Measurements from ENCODE around the gene PTH1R.

Gene PTH1R

DNA sequence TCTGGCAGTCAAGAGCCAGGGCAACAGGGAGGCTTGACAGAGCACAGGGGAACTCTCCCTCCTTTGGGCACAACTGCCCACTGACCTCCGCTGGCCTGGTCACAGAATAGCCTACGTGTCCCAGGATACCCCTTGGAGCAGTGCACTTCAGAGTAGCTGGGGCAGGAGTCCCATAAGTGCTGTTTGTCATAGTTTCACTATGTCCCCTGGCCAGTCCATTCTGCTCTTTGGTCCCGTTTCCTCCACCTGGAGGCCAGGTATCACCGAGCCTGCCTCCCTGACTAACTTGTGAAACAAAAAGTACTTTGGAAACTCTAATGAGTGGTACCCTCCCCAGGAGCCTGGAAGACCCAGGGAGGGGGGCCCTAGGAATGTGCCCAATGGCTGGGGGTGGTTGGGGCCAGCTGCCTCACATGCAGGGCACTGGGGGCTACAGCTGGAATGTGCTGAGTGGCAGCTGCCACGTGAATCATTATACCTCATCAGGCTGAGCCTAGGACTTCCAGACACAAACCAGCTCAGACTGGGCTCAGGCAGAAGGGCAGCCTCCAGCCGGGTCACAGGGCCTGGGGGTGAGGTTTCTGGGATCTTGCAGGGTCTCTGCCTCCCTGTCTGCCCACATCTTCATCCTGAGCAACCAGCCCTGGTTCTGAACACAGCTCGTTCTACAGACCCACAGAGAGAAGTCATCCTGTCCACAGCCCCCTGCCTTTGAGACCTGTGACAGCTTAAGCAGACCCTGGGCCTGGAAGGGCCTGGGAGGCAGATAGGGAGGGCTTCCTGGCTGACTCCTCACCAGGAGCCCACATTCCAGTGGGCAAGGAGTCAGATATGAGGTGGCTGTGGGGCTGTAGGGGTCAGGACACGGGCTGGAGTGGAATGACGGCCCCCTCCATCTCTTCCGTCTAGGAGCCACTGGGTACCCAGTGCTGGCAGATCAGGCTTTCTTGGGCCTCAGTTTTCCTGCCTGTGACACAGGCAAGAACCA lies 914 bp upstream of the PTH1R start:
- TF ChIP-seq GATA3 (IDR thresholded peaks at IDR 0.05; ENCODE audit: low read depth, low read length), result no peak
- no peak for TF ChIP-seq GATA2 (IDR thresholded peaks at IDR 0.05; ENCODE audit: low read depth, low read length)

GRCh38 chr3:46878781-46879436 lies 1.4 kb downstream of the PTH1R start:
- no peak for TF ChIP-seq GATA2 (IDR thresholded peaks at IDR 0.05; ENCODE audit: low read depth, low read length)
- no peak for TF ChIP-seq GATA3 (IDR thresholded peaks at IDR 0.05; ENCODE audit: low read depth, low read length)

GRCh38 chr3:46880884-46881595 lies 3.5 kb downstream of the PTH1R start:
- TF ChIP-seq GATA2 (IDR thresholded peaks at IDR 0.05; ENCODE audit: low read depth, low read length) (no peak), GATA3 (IDR thresholded peaks at IDR 0.05; ENCODE audit: low read depth, low read length) (no peak)

DNA sequence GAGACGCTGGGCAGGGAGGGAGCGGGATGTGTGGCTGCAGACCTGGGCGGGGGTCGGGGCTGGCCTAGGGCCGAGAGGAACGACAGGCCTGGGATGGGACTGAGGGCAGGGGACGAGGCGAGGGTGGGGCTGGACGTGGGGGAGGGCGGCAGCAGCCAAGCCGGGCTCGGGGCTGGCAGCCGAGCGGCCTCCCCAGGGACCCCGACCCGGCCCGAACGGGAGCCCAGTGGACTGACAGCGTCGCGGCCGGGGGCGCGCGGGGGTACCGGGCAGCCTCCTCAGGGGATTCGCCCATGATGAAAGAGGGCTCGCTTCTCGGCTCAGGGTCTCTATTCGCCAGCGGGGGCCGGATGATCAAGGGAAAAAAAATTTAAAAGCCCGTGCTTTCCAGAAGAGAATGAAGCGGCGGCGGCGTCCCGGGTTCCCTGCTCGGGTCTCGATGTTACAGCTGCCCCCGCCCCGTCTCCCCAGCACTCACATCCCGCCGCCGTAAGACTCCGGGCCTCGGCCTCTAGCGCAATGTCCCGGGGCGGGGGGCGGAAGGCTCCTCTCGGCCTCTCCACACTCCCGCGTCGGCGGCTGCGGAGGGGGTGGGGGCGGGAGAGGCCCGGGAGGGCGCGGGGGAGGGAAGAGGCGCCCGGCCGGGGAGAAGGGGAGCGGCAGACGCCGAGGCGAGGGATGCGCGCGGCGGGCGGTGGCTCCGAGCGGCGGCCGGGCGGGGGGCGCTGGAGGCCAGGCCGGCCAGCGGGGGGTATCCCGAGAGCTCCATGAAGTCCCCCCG lies 4.3 kb downstream of the PTH1R start:
- TF ChIP-seq GATA2 (IDR thresholded peaks at IDR 0.05; ENCODE audit: low read depth, low read length) (no peak), GATA3 (IDR thresholded peaks at IDR 0.05; ENCODE audit: low read depth, low read length) (no peak)

GRCh38 chr3:46882377-46883053 lies 5.0 kb downstream of the PTH1R start:
- TF ChIP-seq GATA2 (IDR thresholded peaks at IDR 0.05; ENCODE audit: low read depth, low read length), result no peak
- TF ChIP-seq GATA3 (IDR thresholded peaks at IDR 0.05; ENCODE audit: low read depth, low read length), result no peak

- TF ChIP-seq GATA2 (IDR thresholded peaks at IDR 0.05; ENCODE audit: low read depth, low read length) (no peak), GATA3 (IDR thresholded peaks at IDR 0.05; ENCODE audit: low read depth, low read length) (no peak)
Measured at GRCh38 chr3:46883054-46883829, 5.7 kb downstream of the PTH1R start.

- no peak for TF ChIP-seq GATA3 (IDR thresholded peaks at IDR 0.05; ENCODE audit: low read depth, low read length)
- no peak for TF ChIP-seq GATA2 (IDR thresholded peaks at IDR 0.05; ENCODE audit: low read depth, low read length)
Measured at GRCh38 chr3:46883830-46884185, 6.3 kb downstream of the PTH1R start.

GRCh38 chr3:46884427-46884826 lies 6.9 kb downstream of the PTH1R start:
- TF ChIP-seq GATA3 (IDR thresholded peaks at IDR 0.05; ENCODE audit: low read depth, low read length), result no peak
- TF ChIP-seq GATA2 (IDR thresholded peaks at IDR 0.05; ENCODE audit: low read depth, low read length), result no peak

DNA sequence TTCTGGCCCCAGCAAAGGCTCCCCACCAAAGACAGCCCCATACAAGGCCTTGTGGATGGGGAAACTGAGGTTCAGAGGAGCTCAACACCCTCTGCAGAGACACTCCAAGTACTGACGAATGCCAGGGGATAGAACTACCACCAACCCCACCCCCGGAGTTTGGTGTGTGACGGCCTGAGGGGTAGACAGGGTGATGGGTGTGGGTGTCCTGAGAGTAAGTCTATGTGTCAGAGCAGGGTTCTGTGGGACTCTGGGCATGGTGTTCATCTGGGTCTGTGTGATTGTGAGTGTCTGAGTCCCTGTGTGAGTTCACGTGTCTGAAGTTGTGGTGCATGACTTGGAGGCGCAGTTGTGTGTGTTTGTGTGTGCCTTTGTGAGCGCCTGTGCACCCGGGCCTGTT lies 7.4 kb downstream of the PTH1R start:
- TF ChIP-seq GATA2 (IDR thresholded peaks at IDR 0.05; ENCODE audit: low read depth, low read length) (no peak), GATA3 (IDR thresholded peaks at IDR 0.05; ENCODE audit: low read depth, low read length) (no peak)

- no peak for TF ChIP-seq GATA3 (IDR thresholded peaks at IDR 0.05; ENCODE audit: low read depth, low read length)
- no peak for TF ChIP-seq GATA2 (IDR thresholded peaks at IDR 0.05; ENCODE audit: low read depth, low read length)
Measured at GRCh38 chr3:46885612-46886011, 8.1 kb downstream of the PTH1R start.

GRCh38 chr3:46887980-46888494 lies 10.5 kb downstream of the PTH1R start:
- TF ChIP-seq GATA3 (IDR thresholded peaks at IDR 0.05; ENCODE audit: low read depth, low read length) (no peak), GATA2 (IDR thresholded peaks at IDR 0.05; ENCODE audit: low read depth, low read length) (no peak)

DNA sequence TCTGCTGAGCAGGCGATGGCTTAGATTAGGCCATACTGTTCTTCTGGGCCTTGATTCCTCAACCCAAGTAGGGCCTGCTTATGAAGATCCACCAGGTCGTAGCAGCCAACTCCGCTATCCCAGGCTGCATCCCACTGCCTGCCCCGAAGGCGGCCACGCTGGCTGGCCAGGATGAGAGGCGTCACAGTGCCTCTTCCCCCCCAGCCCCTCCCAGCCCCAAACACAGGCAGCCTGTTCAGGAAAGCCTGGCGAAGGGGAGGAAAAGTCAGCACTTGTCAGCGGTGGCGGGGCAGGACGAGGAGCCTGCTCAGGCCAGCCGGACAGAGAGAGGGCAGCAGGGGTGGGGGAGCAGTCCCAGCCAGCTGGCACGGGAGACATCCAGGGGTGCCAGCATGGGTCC lies 11.2 kb downstream of the PTH1R start:
- TF ChIP-seq GATA3 (IDR thresholded peaks at IDR 0.05; ENCODE audit: low read depth, low read length), result no peak
- TF ChIP-seq GATA2 (IDR thresholded peaks at IDR 0.05; ENCODE audit: low read depth, low read length), result no peak

All from SH-SY5Y (cell line).